Spinal cord (tissue), 10 donors: ENCODE data around the gene ATP1B2. TPM values are rescaled to one million over a fixed set of nuclear protein-coding genes. Genes with fewer than 3 reads are reported as not detected.
"Not testable (repeated sequence)": the region's sequence is repeated elsewhere in the genome, so short reads cannot be mapped to it uniquely, and the experiment has no call there.

Experiments
- DNase-seq, 6 donors: peaks; one replicate each; pipeline versions ENCODE4 v3.0.0 to v3.0.0-alpha.2; 2013 to 2015; ENCODE audit warnings: low spot score in 6 of 6, low read depth in 4 of 6
- H3K27ac ChIP-seq: one replicate; pipeline ENCODE4 v1.5.1; 2013; ENCODE audit warnings: low read depth, low read length, control low read depth
- H3K27me3 ChIP-seq: one replicate; pipeline ENCODE4 v1.6.1; 2013; ENCODE audit warnings: low read length; ENCODE audit not compliant: control insufficient read depth, insufficient read depth
- H3K36me3 ChIP-seq: one replicate; pipeline ENCODE4 v1.6.1; 2013; ENCODE audit warnings: low read length; ENCODE audit not compliant: control insufficient read depth, insufficient read depth
- H3K4me1 ChIP-seq: one replicate; pipeline ENCODE4 v1.6.1; 2013; ENCODE audit warnings: low read length; ENCODE audit not compliant: control insufficient read depth, insufficient read depth
- H3K4me3 ChIP-seq: one replicate; pipeline ENCODE4 v1.5.1; 2013; ENCODE audit warnings: low read depth, low read length, control low read depth
- H3K9me3 ChIP-seq: one replicate; pipeline ENCODE4 v1.6.1; 2013; ENCODE audit warnings: low read length; ENCODE audit not compliant: control insufficient read depth, insufficient read depth
- WGBS: methylation state at CpG from one replicate; pipeline ENCODE4 v1.1.5; 2013; ENCODE audit warnings: missing lambda C conversion rate; ENCODE audit not compliant: insufficient coverage; 5-methylcytosine and 5-hydroxymethylcytosine counted together
- polyA plus RNA-seq, 2 donors: library from polyadenylated mRNA; unstranded; fragments of 120-200 nt; gene quantifications; one replicate each; pipeline ENCODE4 v1.2.1, GENCODE V29; 2013; ENCODE audit not compliant: insufficient read length in 2 of 2
- total RNA-seq, 2 donors: library from RNA; depleted of rRNA in 1 of 2; stranded (reverse); fragments of 120-200 nt in 1 of 2; fragments of >200 nt in 1 of 2; gene quantifications; one replicate each; pipeline versions ENCODE4 v1.2.3 to v1.2.4, GENCODE V29; 2013 to 2014
- donor health status: healthy.

The ATP1B2 gene
- total and polyA plus RNA-seq, 4 donors: 29.1 to 332 (median 174) TPM

DNA sequence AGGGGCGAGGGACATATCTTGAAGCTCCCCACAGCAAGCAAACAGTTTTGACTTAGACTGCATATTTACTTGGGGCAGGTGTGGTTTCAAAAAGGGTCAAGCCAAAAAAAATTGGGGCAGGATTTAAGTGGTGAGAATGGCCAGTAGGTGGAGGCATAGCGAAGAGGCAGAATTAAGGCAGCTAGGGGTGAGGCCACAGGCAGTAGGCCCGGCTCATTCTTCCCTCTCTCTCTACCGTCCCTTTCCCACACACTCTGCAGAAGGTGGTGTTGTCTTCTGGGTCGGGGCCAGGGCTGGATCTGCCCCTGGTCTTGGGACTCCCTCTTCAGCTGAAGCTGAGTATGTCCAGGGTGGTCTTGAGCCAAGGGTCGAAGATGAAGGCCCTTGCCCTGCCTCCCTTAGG is 18.2 kb upstream of the ATP1B2 start:
- H3K9me3 ChIP-seq: no peaks in the 10 kb centered on the region
- WGBS: 51% methylated on average over 3 of the region's 6 CpGs
- no peak overlapping the region for H3K27ac ChIP-seq
- no peak for DNase-seq
- H3K4me3 ChIP-seq: no peak overlapping the region
- no peaks in the 10 kb centered on the region for H3K36me3 ChIP-seq
- H3K4me1 ChIP-seq: peaks cover 17% of the 10 kb centered on the region
- H3K27me3 ChIP-seq: no peaks in the 10 kb centered on the region

DNA sequence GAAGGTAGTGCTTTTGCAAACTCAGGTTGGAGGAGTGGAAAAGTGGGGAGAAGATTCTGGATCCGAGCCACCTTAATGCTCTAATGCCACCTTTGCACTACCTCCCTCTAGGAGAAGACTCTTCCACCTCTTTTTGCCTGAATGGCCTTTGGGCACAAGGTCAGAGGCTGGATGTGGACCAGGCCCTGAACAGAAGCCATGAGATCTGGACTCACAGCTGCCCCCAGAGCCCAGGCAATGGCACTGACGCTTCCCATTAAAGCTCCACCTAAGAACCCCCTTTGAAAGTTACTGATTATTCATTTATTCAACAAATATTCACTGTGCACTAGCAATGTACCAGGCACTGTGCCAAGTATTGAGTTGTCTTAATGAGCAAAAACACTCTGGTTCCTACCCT is 17.6 kb upstream of the ATP1B2 start:
- no peak for DNase-seq
- H3K4me3 ChIP-seq: no peak overlapping the region
- H3K27ac ChIP-seq: no peak overlapping the region
- H3K4me1 ChIP-seq: peaks cover 13% of the 10 kb centered on the region
- no peaks in the 10 kb centered on the region for H3K36me3 ChIP-seq
- no peaks in the 10 kb centered on the region for H3K27me3 ChIP-seq
- no peaks in the 10 kb centered on the region for H3K9me3 ChIP-seq
- WGBS: no CpG with 5 or more reads among the region's 2 CpGs

DNA sequence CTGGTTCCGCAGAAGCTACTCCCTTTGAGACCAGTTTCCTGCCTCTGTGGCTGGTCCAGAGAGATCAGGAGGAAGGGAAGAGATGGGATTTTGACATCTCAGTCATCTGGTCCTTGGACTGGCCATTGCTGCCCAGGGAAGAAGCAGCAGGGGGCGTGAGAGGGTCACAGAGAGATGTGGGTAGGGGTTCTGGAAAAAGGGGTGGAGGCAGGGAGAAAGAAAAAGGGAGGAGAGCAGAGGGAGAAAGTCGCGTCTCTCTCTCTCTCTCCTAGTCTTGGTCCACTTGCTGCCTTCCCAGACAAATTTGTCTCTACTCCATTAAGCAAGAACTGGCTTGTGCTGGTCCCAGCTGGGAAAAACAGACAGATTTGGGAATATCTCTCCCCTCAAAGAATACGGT is 16.3 kb upstream of the ATP1B2 start:
- Histone ChIP-seq H3K9me3 (no peaks in the 10 kb centered on the region), H3K27me3 (no peaks in the 10 kb centered on the region), H3K36me3 (no peaks in the 10 kb centered on the region), H3K4me1 (peaks cover 11% of the 10 kb centered on the region), H3K27ac (peak overlapping the region; percentile 33), H3K4me3 (peak overlapping the region; percentile 16)
- 36% methylated on average over 3 of the region's 5 CpGs for WGBS
- DNase-seq: peak in 3 of 6 donors; percentile 64 to 86 (median 82)

DNA sequence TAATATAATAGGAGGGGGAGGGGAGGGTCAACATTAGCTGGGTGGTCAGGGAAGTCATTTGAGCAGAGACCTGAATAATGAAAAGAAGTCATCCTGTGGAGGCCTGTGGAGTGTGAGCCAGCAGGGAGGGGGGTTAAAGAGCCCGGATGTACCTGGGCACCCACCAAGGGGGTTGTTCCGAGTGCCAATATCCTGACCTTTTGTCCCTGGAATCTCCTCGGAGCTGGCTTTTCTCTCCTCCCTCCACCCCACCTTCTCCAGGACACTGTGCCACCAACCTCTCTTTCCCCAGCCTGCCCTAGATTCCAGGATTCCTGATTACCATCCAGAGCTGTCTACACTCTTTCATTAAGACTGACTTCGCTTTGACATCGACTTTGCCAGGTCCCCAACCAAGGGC is 14.6 kb upstream of the ATP1B2 start:
- Histone ChIP-seq H3K4me3 (no peak overlapping the region), H3K9me3 (no peaks in the 10 kb centered on the region), H3K36me3 (no peaks in the 10 kb centered on the region), H3K27ac (no peak overlapping the region), H3K27me3 (no peaks in the 10 kb centered on the region), H3K4me1 (peaks cover 11% of the 10 kb centered on the region)
- WGBS: 46% methylated on average over 5 of the region's 5 CpGs
- DNase-seq: no peak

DNA sequence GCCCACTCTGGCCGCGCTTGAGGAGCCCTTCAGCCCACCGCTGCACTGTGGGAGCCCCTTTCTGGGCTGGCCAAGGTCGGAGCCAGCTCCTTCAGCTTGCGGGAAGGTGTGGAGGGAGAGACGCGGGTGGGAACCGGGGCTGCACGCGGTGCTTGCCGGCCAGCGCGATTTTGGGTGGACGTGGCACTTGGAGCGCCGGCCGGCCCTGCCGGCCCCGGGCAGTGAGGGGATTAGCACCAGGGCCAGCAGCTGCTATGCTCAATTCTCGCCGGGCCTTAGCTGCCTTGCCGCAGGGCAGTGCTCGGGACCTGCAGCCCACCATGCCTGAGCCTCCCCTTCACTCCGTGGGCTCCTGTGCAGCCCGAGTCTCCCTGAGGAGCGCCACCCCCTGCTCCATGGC is 9.9 kb upstream of the ATP1B2 start:
- Histone ChIP-seq H3K4me3 (no peak overlapping the region), H3K4me1 (no peaks in the 10 kb centered on the region), H3K27me3 (no peaks in the 10 kb centered on the region), H3K27ac (no peak overlapping the region), H3K36me3 (no peaks in the 10 kb centered on the region), H3K9me3 (no peaks in the 10 kb centered on the region)
- 96% methylated on average over 22 of the region's 26 CpGs for whole genome bisulfite sequencing
- DNase-seq: no peak

DNA sequence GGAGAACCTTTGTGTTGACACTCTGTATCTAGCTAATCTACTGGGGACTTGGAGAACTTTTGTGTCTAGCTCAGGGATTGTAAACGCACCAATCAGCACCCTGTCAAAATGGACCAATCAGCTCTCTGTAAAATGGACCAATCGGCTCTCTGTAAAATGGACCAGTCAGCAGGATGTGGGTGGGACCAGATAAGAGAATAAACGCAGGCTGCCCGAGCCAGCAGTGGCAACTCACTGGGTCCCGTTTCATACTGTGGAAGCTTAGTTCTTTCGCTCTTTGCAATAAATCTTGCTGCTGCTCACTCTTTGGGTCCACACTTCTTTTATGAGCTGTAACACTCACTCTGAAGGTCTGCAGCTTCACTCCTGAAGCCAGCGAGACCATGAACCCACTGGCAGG is 9.1 kb upstream of the ATP1B2 start:
- H3K36me3 ChIP-seq: not testable (repeated sequence)
- WGBS: 63% methylated on average over 6 of the region's 7 CpGs

DNA sequence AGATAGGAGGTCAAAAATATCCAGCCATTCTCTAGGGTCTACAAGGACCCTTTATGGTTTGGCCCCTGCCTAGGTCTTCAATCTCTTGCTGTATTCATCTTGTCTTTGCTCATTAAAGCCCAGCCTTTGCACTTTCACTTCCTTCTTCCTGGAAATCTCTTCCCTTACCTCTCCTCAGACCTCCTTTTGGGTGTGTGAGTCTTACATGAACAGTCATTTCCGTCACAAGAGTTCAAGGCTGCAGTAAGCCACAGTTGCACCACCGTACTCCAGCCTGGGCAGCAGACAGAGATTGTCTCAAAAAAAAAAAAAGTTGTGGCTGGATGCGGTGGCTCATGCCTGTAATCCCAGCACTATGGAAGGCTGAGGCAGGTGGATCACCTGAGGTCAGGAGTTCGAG is 6.0 kb upstream of the ATP1B2 start:
- no peaks in the 10 kb centered on the region for H3K27me3 ChIP-seq
- H3K4me1 ChIP-seq: no peaks in the 10 kb centered on the region
- 81% methylated on average over 4 of the region's 4 CpGs for WGBS
- H3K4me3 ChIP-seq: no peak overlapping the region
- H3K27ac ChIP-seq: no peak overlapping the region
- no peak for DNase-seq
- no peaks in the 10 kb centered on the region for H3K9me3 ChIP-seq
- no peaks in the 10 kb centered on the region for H3K36me3 ChIP-seq

More for the DNA sequence above, 9.1 kb upstream of the ATP1B2 start:
- H3K4me3 ChIP-seq, H3K9me3 ChIP-seq, DNase-seq, H3K4me1 ChIP-seq, H3K27ac ChIP-seq, H3K27me3 ChIP-seq: not testable (repeated sequence)

DNA sequence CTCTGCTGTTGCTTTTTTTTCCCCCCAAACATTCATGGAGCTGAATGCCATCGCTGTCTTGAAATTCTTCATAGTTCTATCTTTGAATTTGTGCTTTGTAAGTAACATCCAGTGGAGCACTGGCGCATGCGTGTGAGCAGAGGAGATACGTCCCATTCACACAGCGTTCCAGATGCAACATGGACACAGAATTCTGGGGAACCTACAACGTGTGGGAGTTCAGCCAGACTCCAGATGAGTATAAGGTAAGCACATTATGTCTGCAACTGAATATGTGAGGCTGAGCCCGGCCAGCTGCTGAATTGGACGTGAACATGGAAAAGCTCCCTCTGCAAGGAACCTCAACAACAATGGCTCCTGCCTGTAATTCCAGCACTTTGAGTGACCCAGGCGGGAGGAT is 4.3 kb upstream of the ATP1B2 start:
- peaks cover 6% of the 10 kb centered on the region for H3K4me1 ChIP-seq
- H3K27ac ChIP-seq: no peak overlapping the region
- H3K27me3 ChIP-seq: no peaks in the 10 kb centered on the region
- H3K36me3 ChIP-seq: no peaks in the 10 kb centered on the region
- H3K9me3 ChIP-seq: no peaks in the 10 kb centered on the region
- WGBS: 73% methylated on average over 8 of the region's 9 CpGs
- DNase-seq: no peak
- H3K4me3 ChIP-seq: no peak overlapping the region

DNA sequence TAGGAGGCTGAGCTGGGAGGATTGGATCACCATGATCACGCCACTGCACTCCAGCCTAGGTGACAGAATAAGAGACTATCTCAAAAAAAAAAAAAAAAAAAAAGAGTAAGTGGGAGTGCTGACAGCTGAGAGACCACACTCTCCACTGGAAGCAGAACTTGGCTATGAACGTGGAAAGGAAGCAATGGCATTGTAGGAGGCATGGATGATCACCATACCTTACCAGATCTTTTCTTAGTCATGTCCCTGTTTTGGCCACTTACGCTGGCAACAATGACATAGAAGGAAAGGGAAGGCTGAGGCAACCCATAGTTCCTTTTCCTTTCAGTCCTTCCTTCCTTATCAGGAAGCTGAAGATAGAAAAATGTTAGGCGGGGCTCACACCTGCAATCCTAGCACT is 3.7 kb upstream of the ATP1B2 start:
- no peak for DNase-seq
- no peak overlapping the region for H3K27ac ChIP-seq
- H3K9me3 ChIP-seq: no peaks in the 10 kb centered on the region
- H3K4me3 ChIP-seq: no peak overlapping the region
- H3K27me3 ChIP-seq: no peaks in the 10 kb centered on the region
- no peaks in the 10 kb centered on the region for H3K36me3 ChIP-seq
- H3K4me1 ChIP-seq: peaks cover 11% of the 10 kb centered on the region
- WGBS: 100% methylated on average over 1 of the region's 4 CpGs

DNA sequence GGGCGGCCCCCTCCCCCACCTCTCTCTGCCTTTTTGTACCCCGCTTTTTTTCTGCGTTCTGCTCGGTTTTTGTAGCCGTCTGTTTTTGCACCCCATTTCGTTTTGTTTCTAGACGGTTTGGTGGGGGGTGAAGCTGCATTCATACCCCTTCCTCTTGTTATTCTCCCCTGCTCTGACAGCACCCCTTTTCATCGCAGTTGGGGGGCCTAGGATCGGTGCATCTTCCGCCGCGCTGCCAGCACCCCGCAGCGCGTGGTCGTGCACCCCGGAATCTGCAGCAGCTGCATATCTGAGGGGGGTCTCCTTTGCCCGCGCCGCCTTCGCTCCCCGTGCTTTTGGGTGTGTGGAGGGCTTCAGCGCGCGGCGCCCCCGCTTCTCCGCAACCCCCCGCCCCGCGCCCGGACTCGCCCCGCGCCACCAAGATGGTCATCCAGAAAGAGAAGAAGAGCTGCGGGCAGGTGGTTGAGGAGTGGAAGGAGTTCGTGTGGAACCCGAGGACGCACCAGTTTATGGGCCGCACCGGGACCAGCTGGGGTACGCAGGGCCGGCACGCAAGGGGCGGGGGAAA is 455 bp downstream of the ATP1B2 start:
- Histone ChIP-seq H3K4me3 (peak overlapping the region; percentile 88), H3K36me3 (peaks cover 27% of the 10 kb centered on the region), H3K9me3 (no peaks in the 10 kb centered on the region), H3K27me3 (no peaks in the 10 kb centered on the region), H3K27ac (peak overlapping the region; percentile 84), H3K4me1 (peaks cover 49% of the 10 kb centered on the region)
- no peak for DNase-seq
- under 1% methylated on average over 39 of the region's 45 CpGs for WGBS
